ENCODE data around the gene TTC3.
"Not testable (repeated sequence)": the region's sequence is repeated elsewhere in the genome, so short reads cannot be mapped to it uniquely, and the experiment has no call there.

The TTC3 gene

GRCh38 chr21:37045149-37045548 lies 27.9 kb upstream of the TTC3 start:
- H3K9me3 ChIP-seq (ENCODE audit: control insufficient read depth, insufficient read depth, low read length): no peaks in the 10 kb centered on the region
- H3K36me3 ChIP-seq (ENCODE audit: insufficient read depth, low read length): no peaks in the 10 kb centered on the region
- H3K4me1 ChIP-seq (ENCODE audit: insufficient read depth, low read length): peaks cover 13% of the 10 kb centered on the region; the same call in 1 of the 2 replicates
- no peak overlapping the region for H3K9ac ChIP-seq (ENCODE audit: low read depth, low read length)

- H3K4me1 ChIP-seq (ENCODE audit: insufficient read depth, low read length): peaks cover 13% of the 10 kb centered on the region; the same call in 1 of the 2 replicates
- H3K9me3 ChIP-seq (ENCODE audit: control insufficient read depth, insufficient read depth, low read length): no peaks in the 10 kb centered on the region
- no peaks in the 10 kb centered on the region for H3K36me3 ChIP-seq (ENCODE audit: insufficient read depth, low read length)
- no peak overlapping the region for H3K9ac ChIP-seq (ENCODE audit: low read depth, low read length)
Observed at GRCh38 chr21:37045556-37045955, 27.5 kb upstream of the TTC3 start.

GRCh38 chr21:37047079-37047478 lies 26.0 kb upstream of the TTC3 start:
- Histone ChIP-seq H3K4me1 (ENCODE audit: insufficient read depth, low read length) (peaks cover 13% of the 10 kb centered on the region; the same call in 1 of the 2 replicates), H3K9ac (ENCODE audit: low read depth, low read length) (no peak overlapping the region), H3K36me3 (ENCODE audit: insufficient read depth, low read length) (no peaks in the 10 kb centered on the region), H3K9me3 (ENCODE audit: control insufficient read depth, insufficient read depth, low read length) (no peaks in the 10 kb centered on the region)

GRCh38 chr21:37049741-37050140 lies 23.3 kb upstream of the TTC3 start:
- peaks cover 13% of the 10 kb centered on the region; the same call in 1 of the 2 replicates for H3K4me1 ChIP-seq (ENCODE audit: insufficient read depth, low read length)

GRCh38 chr21:37055271-37055855 lies 17.7 kb upstream of the TTC3 start:
- Histone ChIP-seq H3K4me1 (ENCODE audit: insufficient read depth, low read length) (peaks cover 8% of the 10 kb centered on the region), H3K9me3 (ENCODE audit: control insufficient read depth, insufficient read depth, low read length) (no peaks in the 10 kb centered on the region), H3K36me3 (ENCODE audit: insufficient read depth, low read length) (no peaks in the 10 kb centered on the region), H3K9ac (ENCODE audit: low read depth, low read length) (no peak overlapping the region)

More at GRCh38 chr21:37049741-37050140, 23.3 kb upstream of the TTC3 start:
- H3K9ac ChIP-seq (ENCODE audit: low read depth, low read length); H3K36me3 ChIP-seq (ENCODE audit: insufficient read depth, low read length); H3K9me3 ChIP-seq (ENCODE audit: control insufficient read depth, insufficient read depth, low read length): not testable (repeated sequence)

GRCh38 chr21:37057614-37058013 lies 15.4 kb upstream of the TTC3 start:
- H3K4me1 ChIP-seq (ENCODE audit: insufficient read depth, low read length): peaks cover 18% of the 10 kb centered on the region
- no peak overlapping the region for H3K9ac ChIP-seq (ENCODE audit: low read depth, low read length)
- H3K9me3 ChIP-seq (ENCODE audit: control insufficient read depth, insufficient read depth, low read length): no peaks in the 10 kb centered on the region
- no peaks in the 10 kb centered on the region for H3K36me3 ChIP-seq (ENCODE audit: insufficient read depth, low read length)

- Histone ChIP-seq H3K9me3 (ENCODE audit: control insufficient read depth, insufficient read depth, low read length) (no peaks in the 10 kb centered on the region), H3K9ac (ENCODE audit: low read depth, low read length) (no peak overlapping the region), H3K4me1 (ENCODE audit: insufficient read depth, low read length) (peaks cover 18% of the 10 kb centered on the region), H3K36me3 (ENCODE audit: insufficient read depth, low read length) (no peaks in the 10 kb centered on the region)
Observed at GRCh38 chr21:37058261-37058660, 14.8 kb upstream of the TTC3 start.

- H3K9ac ChIP-seq (ENCODE audit: low read depth, low read length): no peak overlapping the region
- no peaks in the 10 kb centered on the region for H3K9me3 ChIP-seq (ENCODE audit: control insufficient read depth, insufficient read depth, low read length)
- H3K36me3 ChIP-seq (ENCODE audit: insufficient read depth, low read length): no peaks in the 10 kb centered on the region
- peaks cover 18% of the 10 kb centered on the region for H3K4me1 ChIP-seq (ENCODE audit: insufficient read depth, low read length)
Observed at GRCh38 chr21:37059181-37059580, 13.9 kb upstream of the TTC3 start.

- Histone ChIP-seq H3K36me3 (ENCODE audit: insufficient read depth, low read length) (no peaks in the 10 kb centered on the region), H3K9me3 (ENCODE audit: control insufficient read depth, insufficient read depth, low read length) (no peaks in the 10 kb centered on the region), H3K4me1 (ENCODE audit: insufficient read depth, low read length) (peaks cover 18% of the 10 kb centered on the region), H3K9ac (ENCODE audit: low read depth, low read length) (no peak overlapping the region)
Observed at GRCh38 chr21:37060296-37060695, 12.8 kb upstream of the TTC3 start.

- peaks cover 18% of the 10 kb centered on the region for H3K4me1 ChIP-seq (ENCODE audit: insufficient read depth, low read length)
Observed at GRCh38 chr21:37061926-37062592, 11.0 kb upstream of the TTC3 start.

GRCh38 chr21:37062593-37062935 lies 10.5 kb upstream of the TTC3 start:
- Histone ChIP-seq H3K4me1 (ENCODE audit: insufficient read depth, low read length) (peaks cover 18% of the 10 kb centered on the region), H3K36me3 (ENCODE audit: insufficient read depth, low read length) (no peaks in the 10 kb centered on the region), H3K9me3 (ENCODE audit: control insufficient read depth, insufficient read depth, low read length) (no peaks in the 10 kb centered on the region), H3K9ac (ENCODE audit: low read depth, low read length) (no peak overlapping the region)

More at GRCh38 chr21:37061926-37062592, 11.0 kb upstream of the TTC3 start:
- Histone ChIP-seq H3K36me3 (ENCODE audit: insufficient read depth, low read length) (no peaks in the 10 kb centered on the region), H3K9me3 (ENCODE audit: control insufficient read depth, insufficient read depth, low read length) (no peaks in the 10 kb centered on the region), H3K9ac (ENCODE audit: low read depth, low read length) (no peak overlapping the region)

- no peaks in the 10 kb centered on the region for H3K36me3 ChIP-seq (ENCODE audit: insufficient read depth, low read length)
- peaks cover 17% of the 10 kb centered on the region for H3K4me1 ChIP-seq (ENCODE audit: insufficient read depth, low read length)
- H3K9ac ChIP-seq (ENCODE audit: low read depth, low read length): no peak overlapping the region
- no peaks in the 10 kb centered on the region for H3K9me3 ChIP-seq (ENCODE audit: control insufficient read depth, insufficient read depth, low read length)
Observed at GRCh38 chr21:37063433-37063832, 9.6 kb upstream of the TTC3 start.

GRCh38 chr21:37064841-37065240 lies 8.2 kb upstream of the TTC3 start:
- H3K9ac ChIP-seq (ENCODE audit: low read depth, low read length): no peak overlapping the region
- peaks cover 14% of the 10 kb centered on the region for H3K4me1 ChIP-seq (ENCODE audit: insufficient read depth, low read length)
- no peaks in the 10 kb centered on the region for H3K9me3 ChIP-seq (ENCODE audit: control insufficient read depth, insufficient read depth, low read length)
- no peaks in the 10 kb centered on the region for H3K36me3 ChIP-seq (ENCODE audit: insufficient read depth, low read length)

GRCh38 chr21:37065561-37066177 lies 7.4 kb upstream of the TTC3 start:
- Histone ChIP-seq H3K4me1 (ENCODE audit: insufficient read depth, low read length) (peaks cover 7% of the 10 kb centered on the region), H3K9me3 (ENCODE audit: control insufficient read depth, insufficient read depth, low read length) (no peaks in the 10 kb centered on the region), H3K36me3 (ENCODE audit: insufficient read depth, low read length) (no peaks in the 10 kb centered on the region), H3K9ac (ENCODE audit: low read depth, low read length) (no peak overlapping the region)
